HG03280 (cell line): ENCODE data around the gene RIPOR2.
A peak's percentile ranks its signal among the peaks of the same experiment; 100 is the strongest.
"Not testable (repeated sequence)": the region's sequence is repeated elsewhere in the genome, so short reads cannot be mapped to it uniquely, and the experiment has no call there.

Source experiments
- ATAC-seq: cut with Tn5 transposase; IDR thresholded peaks from one replicate; pipeline ENCODE4 v1.9.1; 2021; ENCODE audit warnings: mild to moderate bottlenecking, moderate library complexity; ENCODE audit not compliant: unreplicated experiment

Gene RIPOR2

GRCh38 chr6:24881376-24881775 is 54.4 kb downstream of the RIPOR2 start:
- ATAC-seq = no peak

GRCh38 chr6:24880451-24880850 is 55.3 kb downstream of the RIPOR2 start:
- no peak for ATAC-seq

DNA sequence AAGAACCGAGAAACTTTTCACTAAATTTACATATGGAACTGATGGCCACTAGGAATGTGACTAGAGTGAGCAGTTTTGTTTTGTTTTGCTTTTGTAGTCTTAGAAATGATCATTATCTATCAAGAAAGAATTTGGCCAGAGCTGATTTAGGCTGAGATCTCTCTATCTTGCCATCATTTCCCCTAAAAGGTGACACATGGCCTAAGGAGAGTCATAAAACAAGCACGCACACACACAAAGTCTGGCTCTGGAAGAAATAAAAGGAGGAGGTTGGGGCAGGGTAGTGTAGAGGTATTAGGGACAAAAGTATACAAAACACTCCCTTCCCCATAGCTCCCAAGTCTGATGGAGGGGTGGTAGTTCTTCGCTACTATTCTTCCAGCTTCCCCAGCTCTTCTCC is 56.4 kb downstream of the RIPOR2 start:
- no peak for ATAC-seq

DNA sequence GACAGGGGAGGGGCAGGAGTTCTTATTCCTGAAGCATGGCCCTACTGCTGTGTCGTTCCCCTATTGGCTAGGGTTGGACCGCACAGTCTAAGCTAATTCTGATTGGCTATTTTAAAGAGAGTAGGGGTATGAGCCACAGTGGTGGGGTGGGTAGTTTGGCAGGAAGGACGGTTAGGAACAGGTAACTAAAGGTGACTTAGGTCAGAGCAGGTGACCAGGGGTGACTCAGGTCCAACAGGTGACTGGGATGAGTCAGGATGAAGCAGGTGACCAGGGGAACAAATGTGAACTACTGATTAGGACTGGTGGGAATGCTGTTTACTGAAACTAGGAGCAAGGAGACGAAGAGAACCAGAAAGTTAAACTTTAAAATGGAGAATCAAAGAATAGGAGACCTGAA is 58.0 kb downstream of the RIPOR2 start:
- ATAC-seq = not testable (repeated sequence)

- no peak for ATAC-seq
These were observed 59.0 kb downstream of the RIPOR2 start for GRCh38 chr6:24876499-24877465.

- ATAC-seq = no peak
These were observed 60.2 kb downstream of the RIPOR2 start for GRCh38 chr6:24875534-24875901.

- ATAC-seq = no peak
These were observed 60.8 kb downstream of the RIPOR2 start for GRCh38 chr6:24874776-24875533.

GRCh38 chr6:24874128-24874527 is 61.6 kb downstream of the RIPOR2 start:
- no peak for ATAC-seq

DNA sequence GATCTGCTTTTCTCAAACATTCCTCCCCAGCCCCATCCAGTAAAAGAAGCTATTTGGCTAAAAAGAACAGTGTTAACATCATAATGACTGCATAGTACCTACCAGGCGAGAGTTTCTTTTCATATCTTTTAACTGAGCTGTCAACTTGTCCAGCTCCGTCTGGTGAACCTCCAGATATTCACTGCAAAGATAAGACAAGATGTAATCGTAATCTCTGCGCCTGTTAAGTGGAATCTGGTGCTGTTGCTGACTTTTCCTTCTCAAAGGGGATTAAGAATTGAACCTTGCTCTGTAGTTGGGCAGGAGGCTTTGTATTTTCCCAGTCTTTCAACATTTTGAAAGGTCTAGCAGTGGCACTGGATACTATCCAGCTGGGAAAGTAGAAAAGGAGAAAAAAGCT is 63.0 kb downstream of the RIPOR2 start:
- no peak for ATAC-seq

DNA sequence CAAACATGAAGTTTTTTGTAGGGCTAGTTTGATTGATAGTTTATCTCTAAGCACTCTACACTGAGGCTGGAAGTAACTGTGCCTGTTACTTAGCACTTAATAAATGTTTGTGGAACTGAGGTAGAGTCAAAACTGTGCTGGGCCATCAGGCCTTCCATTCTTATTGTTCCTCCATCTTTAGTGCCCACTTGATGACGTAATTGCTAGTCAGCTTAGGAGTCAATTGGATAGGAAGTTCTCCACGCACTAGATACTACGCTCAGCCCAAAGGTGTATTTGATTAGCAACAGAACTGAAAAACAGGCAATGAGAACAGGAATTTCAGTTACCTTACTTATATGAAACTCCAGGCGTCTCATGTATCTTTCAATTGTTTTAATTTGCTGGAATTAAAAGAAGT is 67.0 kb downstream of the RIPOR2 start:
- ATAC-seq = no peak

DNA sequence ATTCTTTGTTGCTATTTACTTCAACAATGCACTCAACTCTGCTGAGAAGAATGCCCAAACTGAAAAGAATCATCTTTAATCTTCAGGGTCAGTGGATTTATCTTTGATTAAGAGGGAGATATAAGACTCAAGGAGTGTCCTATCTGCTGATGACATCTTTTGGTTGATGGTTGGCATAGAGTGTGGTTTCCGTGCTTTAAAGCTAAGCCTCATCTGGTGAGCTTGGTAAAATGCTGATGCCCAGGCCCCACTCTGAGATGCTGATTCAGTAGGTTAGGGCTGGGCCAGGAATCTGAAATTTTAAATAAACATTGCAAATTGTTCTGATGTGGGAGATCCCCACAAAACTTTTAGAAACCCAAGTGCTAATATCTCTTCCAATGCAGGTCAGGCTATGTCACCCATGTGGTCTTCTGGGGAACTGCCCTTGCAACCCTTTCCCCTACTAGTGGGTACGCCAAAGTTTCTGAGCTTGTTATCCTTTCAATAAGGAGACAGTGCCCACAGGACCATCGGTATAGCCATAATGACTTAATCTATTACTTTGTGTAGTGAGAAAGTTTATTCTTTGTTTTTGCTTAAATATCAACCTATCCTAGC is 68.6 kb downstream of the RIPOR2 start:
- ATAC-seq = no peak

DNA sequence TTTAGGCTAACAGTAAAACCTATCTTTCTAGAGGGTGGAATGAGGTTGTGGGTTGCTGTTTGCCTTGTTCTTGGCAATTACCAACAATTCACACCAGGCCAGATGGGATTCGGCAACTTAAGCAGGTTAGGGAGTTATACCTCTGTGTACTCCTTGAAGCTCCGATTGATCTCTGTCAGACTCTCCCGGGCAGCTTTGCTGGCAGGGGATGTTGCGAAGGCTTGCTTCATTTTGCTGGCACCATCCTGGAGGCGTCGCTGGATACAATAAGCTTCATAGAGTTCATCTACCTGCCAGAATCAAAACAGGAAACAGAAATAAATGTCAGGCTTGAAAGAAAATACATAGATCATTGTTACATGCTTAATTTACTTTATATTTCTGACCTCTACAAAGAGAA is 70.6 kb downstream of the RIPOR2 start:
- no peak for ATAC-seq

GRCh38 chr6:24864343-24864742 is 71.4 kb downstream of the RIPOR2 start:
- ATAC-seq = no peak

- no peak for ATAC-seq
These were observed 73.8 kb downstream of the RIPOR2 start for GRCh38 chr6:24861934-24862333.

DNA sequence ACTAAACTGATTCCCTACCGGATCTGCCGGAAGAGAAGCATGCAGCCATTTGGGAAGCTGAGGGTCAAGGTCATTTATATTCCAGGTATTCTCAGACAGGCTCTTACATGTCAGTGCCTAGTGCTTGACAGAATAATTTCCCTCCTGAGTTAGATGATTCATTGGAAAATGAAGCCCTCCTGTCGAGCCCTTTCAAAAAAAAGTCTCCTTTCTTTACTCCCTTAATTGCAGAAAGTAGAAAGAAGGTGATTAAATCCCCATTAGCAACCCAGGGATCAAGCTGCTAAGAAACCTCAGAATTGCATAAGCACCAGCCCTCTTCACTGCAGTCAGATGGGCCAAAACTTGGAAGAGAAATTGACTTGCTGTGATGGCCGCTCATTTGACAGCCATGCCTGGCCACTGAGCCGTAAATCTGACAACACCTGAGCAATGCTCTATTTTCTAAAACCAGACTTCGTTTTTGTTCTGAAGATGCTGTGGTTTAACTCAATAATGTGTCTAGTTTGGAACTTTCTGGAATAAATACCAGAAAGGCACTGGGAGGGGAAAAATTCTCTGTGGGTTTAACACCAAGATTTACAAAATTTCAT is 76.1 kb downstream of the RIPOR2 start:
- ATAC-seq = no peak

- ATAC-seq = no peak
These were observed 76.6 kb downstream of the RIPOR2 start for GRCh38 chr6:24859132-24859531.

DNA sequence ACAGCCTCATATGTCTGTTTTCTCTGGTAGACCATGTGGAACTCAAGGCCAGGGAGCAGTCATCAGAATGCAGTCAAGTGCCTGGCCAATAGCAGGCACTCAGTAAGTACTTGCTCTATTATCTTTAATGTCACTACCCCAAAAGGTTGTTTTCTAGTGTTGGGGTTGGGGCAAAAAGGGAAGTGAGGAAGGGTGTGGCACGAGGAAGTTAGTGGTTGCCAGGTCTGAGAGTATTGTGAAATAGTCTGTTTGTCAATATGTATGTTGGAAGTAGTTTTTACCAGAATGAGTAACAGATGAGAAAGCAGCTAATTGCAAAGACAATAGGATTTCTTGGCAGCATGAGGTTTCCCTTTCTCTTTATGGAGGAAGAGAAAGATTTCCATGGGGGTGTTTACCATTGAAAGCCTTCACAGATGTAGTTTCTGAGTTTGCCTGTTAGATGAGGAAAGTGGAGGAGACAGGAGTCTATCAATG is 77.5 kb downstream of the RIPOR2 start:
- peak; percentile 75 for ATAC-seq

- ATAC-seq = no peak
These were observed 78.7 kb downstream of the RIPOR2 start for GRCh38 chr6:24856901-24857670.

DNA sequence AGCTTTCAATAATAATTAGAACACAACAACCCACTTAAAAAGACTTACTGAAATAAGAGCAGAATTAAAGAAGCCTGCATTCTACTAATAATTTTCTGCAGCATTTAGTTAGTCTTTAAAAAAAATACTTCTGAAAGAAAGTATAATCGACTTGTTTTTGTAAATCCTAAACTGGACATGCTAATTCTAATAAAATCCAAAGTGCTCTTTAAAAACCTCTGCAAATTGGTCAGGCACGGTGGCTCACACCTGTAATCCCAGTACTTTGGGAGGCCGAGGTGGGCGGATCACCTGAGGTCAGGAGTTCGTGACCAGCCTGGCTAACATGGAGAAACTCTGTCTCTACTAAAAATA is 79.5 kb downstream of the RIPOR2 start:
- ATAC-seq = no peak
